ENCODE data around the gene FGF14.

Gene FGF14

GRCh38 chr13:102275969-102276368 lies 125.9 kb downstream of the FGF14 start:
- no peaks in the 10 kb centered on the region for H3K79me2 ChIP-seq (ENCODE audit: control insufficient read depth, low read length)
- H3K4me2 ChIP-seq (ENCODE audit: low read length) = no peak overlapping the region
- H3K36me3 ChIP-seq (ENCODE audit: control insufficient read depth, low read length) = no peaks in the 10 kb centered on the region
- H4K20me1 ChIP-seq (ENCODE audit: control insufficient read depth, insufficient read depth, low read depth, low read length) = no peaks in the 10 kb centered on the region
- H3K4me1 ChIP-seq (ENCODE audit: control insufficient read depth, low read length) = no peaks in the 10 kb centered on the region
- no peak overlapping the region for H3K27ac ChIP-seq (ENCODE audit: low read depth, low read length)
- no peaks in the 10 kb centered on the region for H3K9me2 ChIP-seq (replicated peaks; ENCODE audit: control insufficient read depth, low read length)
- H3K27me3 ChIP-seq (ENCODE audit: control insufficient read depth, low read length) = no peaks in the 10 kb centered on the region
- H3F3A ChIP-seq (ENCODE audit: control insufficient read depth, insufficient read depth) = no peaks in the 10 kb centered on the region
- TF ChIP-seq CTCF (IDR thresholded peaks at IDR 0.05; ENCODE audit: low read depth, low read length, poor library complexity, severe bottlenecking) = no peak
- no peak for TF ChIP-seq EZH2phosphoT487 (IDR thresholded peaks at IDR 0.05; ENCODE audit: borderline replicate concordance, low read length)
- no peak overlapping the region for H3K4me3 ChIP-seq (ENCODE audit: low read length)
- H3K9me3 ChIP-seq (ENCODE audit: control insufficient read depth, insufficient read depth, low read length) = no peaks in the 10 kb centered on the region

GRCh38 chr13:102273111-102273510 lies 128.7 kb downstream of the FGF14 start:
- Histone ChIP-seq H3K27me3 (ENCODE audit: control insufficient read depth, low read length) (no peaks in the 10 kb centered on the region), H3K4me1 (ENCODE audit: control insufficient read depth, low read length) (no peaks in the 10 kb centered on the region), H3F3A (ENCODE audit: control insufficient read depth, insufficient read depth) (no peaks in the 10 kb centered on the region), H3K27ac (ENCODE audit: low read depth, low read length) (no peak overlapping the region), H3K9me2 (replicated peaks; ENCODE audit: control insufficient read depth, low read length) (no peaks in the 10 kb centered on the region), H3K79me2 (ENCODE audit: control insufficient read depth, low read length) (no peaks in the 10 kb centered on the region), H3K4me3 (ENCODE audit: low read length) (no peak overlapping the region), H3K9me3 (ENCODE audit: control insufficient read depth, insufficient read depth, low read length) (no peaks in the 10 kb centered on the region), H4K20me1 (ENCODE audit: control insufficient read depth, insufficient read depth, low read depth, low read length) (no peaks in the 10 kb centered on the region), H3K4me2 (ENCODE audit: low read length) (no peak overlapping the region), H3K36me3 (ENCODE audit: control insufficient read depth, low read length) (no peaks in the 10 kb centered on the region)
- TF ChIP-seq EZH2phosphoT487 (IDR thresholded peaks at IDR 0.05; ENCODE audit: borderline replicate concordance, low read length) = no peak
- TF ChIP-seq CTCF (IDR thresholded peaks at IDR 0.05; ENCODE audit: low read depth, low read length, poor library complexity, severe bottlenecking) = no peak

GRCh38 chr13:102267191-102267590 lies 134.7 kb downstream of the FGF14 start:
- H3K27me3 ChIP-seq (ENCODE audit: control insufficient read depth, low read length) = no peaks in the 10 kb centered on the region
- no peak for TF ChIP-seq EZH2phosphoT487 (IDR thresholded peaks at IDR 0.05; ENCODE audit: borderline replicate concordance, low read length)
- TF ChIP-seq CTCF (IDR thresholded peaks at IDR 0.05; ENCODE audit: low read depth, low read length, poor library complexity, severe bottlenecking) = no peak
- H3K4me2 ChIP-seq (ENCODE audit: low read length) = no peak overlapping the region
- H3K9me3 ChIP-seq (ENCODE audit: control insufficient read depth, insufficient read depth, low read length) = no peaks in the 10 kb centered on the region
- no peaks in the 10 kb centered on the region for H3K79me2 ChIP-seq (ENCODE audit: control insufficient read depth, low read length)
- H3K27ac ChIP-seq (ENCODE audit: low read depth, low read length) = no peak overlapping the region
- no peaks in the 10 kb centered on the region for H3K36me3 ChIP-seq (ENCODE audit: control insufficient read depth, low read length)
- H3F3A ChIP-seq (ENCODE audit: control insufficient read depth, insufficient read depth) = no peaks in the 10 kb centered on the region
- H4K20me1 ChIP-seq (ENCODE audit: control insufficient read depth, insufficient read depth, low read depth, low read length) = no peaks in the 10 kb centered on the region
- H3K4me1 ChIP-seq (ENCODE audit: control insufficient read depth, low read length) = no peaks in the 10 kb centered on the region
- H3K9me2 ChIP-seq (replicated peaks; ENCODE audit: control insufficient read depth, low read length) = no peaks in the 10 kb centered on the region
- H3K4me3 ChIP-seq (ENCODE audit: low read length) = no peak overlapping the region

GRCh38 chr13:102261809-102262208 lies 140.0 kb downstream of the FGF14 start:
- H3K4me3 ChIP-seq (ENCODE audit: low read length) = no peak overlapping the region
- H3K4me2 ChIP-seq (ENCODE audit: low read length) = no peak overlapping the region
- H3K27me3 ChIP-seq (ENCODE audit: control insufficient read depth, low read length) = no peaks in the 10 kb centered on the region
- H3K9me3 ChIP-seq (ENCODE audit: control insufficient read depth, insufficient read depth, low read length) = no peaks in the 10 kb centered on the region
- no peaks in the 10 kb centered on the region for H3K79me2 ChIP-seq (ENCODE audit: control insufficient read depth, low read length)
- H3K27ac ChIP-seq (ENCODE audit: low read depth, low read length) = no peak overlapping the region
- H3K36me3 ChIP-seq (ENCODE audit: control insufficient read depth, low read length) = no peaks in the 10 kb centered on the region
- H4K20me1 ChIP-seq (ENCODE audit: control insufficient read depth, insufficient read depth, low read depth, low read length) = no peaks in the 10 kb centered on the region
- no peaks in the 10 kb centered on the region for H3F3A ChIP-seq (ENCODE audit: control insufficient read depth, insufficient read depth)
- no peaks in the 10 kb centered on the region for H3K4me1 ChIP-seq (ENCODE audit: control insufficient read depth, low read length)
- no peaks in the 10 kb centered on the region for H3K9me2 ChIP-seq (replicated peaks; ENCODE audit: control insufficient read depth, low read length)
- TF ChIP-seq EZH2phosphoT487 (IDR thresholded peaks at IDR 0.05; ENCODE audit: borderline replicate concordance, low read length) (no peak), CTCF (IDR thresholded peaks at IDR 0.05; ENCODE audit: low read depth, low read length, poor library complexity, severe bottlenecking) (no peak)

Measured in DOHH2 (cell line).